TTC549 (cell line): Measurements from ENCODE around the gene LRRTM4.
"Not testable (repeated sequence)": the region's sequence is repeated elsewhere in the genome, so short reads cannot be mapped to it uniquely, and the experiment has no call there.

Experiments used
- FAIRE-seq: peaks from 2 replicates; lab custom pipeline; 2012; peaks lifted over from hg19 to GRCh38; lab: Jason Lieb, UNC

The LRRTM4 gene

GRCh38 chr2:77314721-77315120 is 207.5 kb downstream of the LRRTM4 start:
- no peak for FAIRE-seq

- no peak for FAIRE-seq
Measured at GRCh38 chr2:77310416-77310815, 211.8 kb downstream of the LRRTM4 start.

- FAIRE-seq, result no peak
Measured at GRCh38 chr2:77309725-77310124, 212.5 kb downstream of the LRRTM4 start.

- FAIRE-seq, result no peak
Measured at GRCh38 chr2:77301441-77301840, 220.7 kb downstream of the LRRTM4 start.

GRCh38 chr2:77296791-77297190 is 225.4 kb downstream of the LRRTM4 start:
- FAIRE-seq, result no peak

GRCh38 chr2:77294474-77294873 is 227.7 kb downstream of the LRRTM4 start:
- FAIRE-seq, result no peak

- no peak for FAIRE-seq
Measured at GRCh38 chr2:77284353-77284752, 237.8 kb downstream of the LRRTM4 start.

GRCh38 chr2:77271262-77271661 is 250.9 kb downstream of the LRRTM4 start:
- FAIRE-seq, result no peak

GRCh38 chr2:77270433-77270832 is 251.7 kb downstream of the LRRTM4 start:
- FAIRE-seq, result no peak

- no peak for FAIRE-seq
Measured at GRCh38 chr2:77268626-77269025, 253.6 kb downstream of the LRRTM4 start.

- FAIRE-seq, result no peak
Measured at GRCh38 chr2:77232909-77233425, 289.2 kb downstream of the LRRTM4 start.

- FAIRE-seq, result no peak
Measured at GRCh38 chr2:77228391-77228790, 293.8 kb downstream of the LRRTM4 start.

- FAIRE-seq, result no peak
Measured at GRCh38 chr2:77210725-77211124, 311.5 kb downstream of the LRRTM4 start.

- no peak for FAIRE-seq
Measured at GRCh38 chr2:77207331-77207730, 314.8 kb downstream of the LRRTM4 start.

GRCh38 chr2:77201755-77202154 is 320.4 kb downstream of the LRRTM4 start:
- no peak for FAIRE-seq

- no peak for FAIRE-seq
Measured at GRCh38 chr2:77199411-77199810, 322.8 kb downstream of the LRRTM4 start.

GRCh38 chr2:77193858-77194448 is 328.2 kb downstream of the LRRTM4 start:
- no peak for FAIRE-seq

GRCh38 chr2:77192811-77193289 is 329.3 kb downstream of the LRRTM4 start:
- FAIRE-seq, result no peak

- FAIRE-seq, result no peak
Measured at GRCh38 chr2:77191665-77192064, 330.5 kb downstream of the LRRTM4 start.

GRCh38 chr2:77190721-77191346 is 331.3 kb downstream of the LRRTM4 start:
- FAIRE-seq, result no peak

- FAIRE-seq, result no peak
Measured at GRCh38 chr2:77185052-77185451, 337.1 kb downstream of the LRRTM4 start.

GRCh38 chr2:77179297-77179696 is 342.9 kb downstream of the LRRTM4 start:
- no peak for FAIRE-seq

- FAIRE-seq, result not testable (repeated sequence)
Measured at GRCh38 chr2:77175266-77175780, 346.9 kb downstream of the LRRTM4 start.

- no peak for FAIRE-seq
Measured at GRCh38 chr2:77169426-77169825, 352.8 kb downstream of the LRRTM4 start.
